HG02798 (cell line): Measurements from ENCODE around the gene ZNF546.
"Not testable (repeated sequence)": the region's sequence is repeated elsewhere in the genome, so short reads cannot be mapped to it uniquely, and the experiment has no call there.

ENCODE experiments used
- ATAC-seq: cut with Tn5 transposase; IDR thresholded peaks from one replicate; pipeline ENCODE4 v1.9.1; 2021; ENCODE audit warnings: mild to moderate bottlenecking; ENCODE audit not compliant: unreplicated experiment, poor library complexity

Gene ZNF546

DNA sequence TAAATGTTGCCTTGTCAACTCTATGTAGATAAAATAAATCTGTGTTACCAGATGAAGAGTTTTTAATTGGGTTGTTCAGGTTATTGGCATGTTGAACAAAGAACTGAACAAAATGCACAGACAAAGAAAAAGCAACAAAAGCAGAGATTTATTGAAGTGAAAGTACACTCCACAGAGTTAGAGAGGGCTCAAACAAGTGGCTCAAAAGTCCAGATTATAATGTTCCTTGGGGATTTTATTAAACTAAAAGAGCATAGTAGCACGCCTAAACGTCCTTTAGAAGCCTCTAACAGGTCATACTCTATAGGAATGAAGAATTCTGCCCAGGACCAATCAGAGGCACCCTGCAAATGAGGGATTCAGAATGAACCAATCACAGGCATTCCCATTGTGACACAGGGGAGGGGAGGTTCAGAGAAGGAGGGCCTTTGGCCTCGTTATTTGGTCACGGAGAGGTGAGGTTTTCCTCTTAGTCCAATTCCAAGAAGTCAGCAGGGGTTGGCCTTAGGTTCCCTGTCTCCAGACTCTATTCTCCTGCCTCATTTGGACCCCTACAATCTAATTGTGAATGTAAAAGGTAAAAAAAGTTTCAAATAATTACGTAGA lies 13.1 kb upstream of the ZNF546 start:
- ATAC-seq: no peak

DNA sequence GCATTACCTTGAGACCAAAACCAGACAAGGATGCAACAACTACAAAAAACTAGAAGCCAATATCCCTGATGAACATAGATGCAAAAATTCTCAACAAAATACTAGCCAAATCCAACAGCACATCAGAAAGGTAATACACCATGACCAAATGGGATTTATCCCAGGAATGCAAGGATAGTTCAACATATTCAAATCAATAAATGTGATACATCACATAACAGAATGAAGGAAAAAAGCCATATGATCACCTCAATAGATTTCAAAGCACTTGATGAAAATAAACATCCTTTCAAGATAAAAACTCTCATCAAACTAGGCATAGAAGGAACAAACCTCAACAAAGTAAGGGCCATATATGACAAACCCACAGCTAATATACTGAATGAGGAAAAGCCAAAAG lies 10.2 kb upstream of the ZNF546 start:
- ATAC-seq: no peak

DNA sequence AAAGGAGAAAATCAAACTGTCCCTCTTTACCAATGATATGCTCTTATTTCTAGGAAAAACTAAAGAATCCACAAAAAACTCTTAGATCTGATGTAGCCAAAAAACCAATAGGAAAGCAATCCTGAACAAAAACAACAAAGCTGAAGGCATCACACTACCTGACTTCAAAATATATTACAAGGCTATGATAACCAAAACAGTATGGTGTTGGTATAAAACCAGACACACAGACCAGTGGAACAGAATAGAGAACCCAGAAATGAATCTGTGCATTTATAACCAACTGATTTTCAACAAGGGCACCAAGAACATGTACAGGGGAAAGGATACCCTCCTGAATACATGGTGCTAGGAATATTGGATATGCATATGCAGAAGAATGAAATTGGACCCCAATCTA lies 9.7 kb upstream of the ZNF546 start:
- ATAC-seq: no peak

DNA sequence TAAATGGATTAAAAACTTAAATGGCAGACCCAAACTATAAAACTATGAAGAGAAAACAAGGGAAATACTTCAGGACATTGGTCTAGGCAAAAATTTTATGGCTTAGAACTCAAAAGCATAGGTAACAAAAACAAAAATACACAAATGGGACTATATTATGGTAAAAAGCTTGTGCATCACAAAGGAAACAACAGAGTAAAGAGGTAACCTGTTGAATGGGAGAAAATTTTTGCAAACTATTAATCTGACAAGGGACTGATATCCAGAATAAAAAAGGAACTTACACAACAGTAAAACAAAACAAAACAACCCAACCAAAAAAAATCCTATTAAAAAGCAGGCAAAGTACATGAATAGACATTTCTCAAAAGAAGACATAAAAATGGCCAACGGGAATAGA lies 9.3 kb upstream of the ZNF546 start:
- no peak for ATAC-seq

DNA sequence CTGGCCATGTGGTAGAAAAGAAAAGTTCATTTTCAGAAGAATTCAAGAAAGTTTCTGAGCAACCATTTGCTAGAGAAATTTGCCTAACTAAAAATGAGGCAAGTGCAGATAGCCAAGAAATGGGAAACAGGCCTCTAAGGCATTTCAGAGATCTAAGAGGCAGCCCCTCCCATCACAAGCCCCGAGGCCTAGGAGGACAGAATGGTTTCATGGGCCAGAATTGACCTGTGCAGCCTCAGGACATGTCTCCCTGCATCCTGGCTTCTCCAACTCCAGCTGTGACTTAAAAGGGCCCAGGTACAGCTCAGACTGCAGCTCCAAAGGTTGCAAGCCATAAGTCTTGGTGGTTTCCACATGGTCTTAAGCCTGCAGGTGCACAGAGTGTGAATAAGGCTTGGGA lies 3.3 kb upstream of the ZNF546 start:
- ATAC-seq: no peak

DNA sequence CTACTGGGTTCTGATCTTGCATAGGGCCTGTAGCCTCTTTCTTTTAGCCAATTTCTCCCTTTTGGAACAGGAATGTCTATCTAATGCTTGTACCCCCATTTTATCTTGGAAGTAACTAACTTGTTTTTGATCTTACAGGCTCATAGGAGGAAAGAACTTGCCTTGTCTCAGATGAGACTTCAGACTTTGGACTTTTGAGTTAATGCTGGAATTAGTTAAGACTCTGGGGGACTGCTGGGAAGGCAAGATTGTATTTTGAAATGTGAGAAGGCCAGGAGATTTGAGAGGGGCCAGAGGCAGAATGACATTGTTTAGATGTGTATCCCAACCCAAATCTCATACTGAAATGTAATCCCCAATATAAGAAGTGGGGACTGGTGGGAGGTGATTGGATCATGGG lies 2.5 kb upstream of the ZNF546 start:
- ATAC-seq: no peak

DNA sequence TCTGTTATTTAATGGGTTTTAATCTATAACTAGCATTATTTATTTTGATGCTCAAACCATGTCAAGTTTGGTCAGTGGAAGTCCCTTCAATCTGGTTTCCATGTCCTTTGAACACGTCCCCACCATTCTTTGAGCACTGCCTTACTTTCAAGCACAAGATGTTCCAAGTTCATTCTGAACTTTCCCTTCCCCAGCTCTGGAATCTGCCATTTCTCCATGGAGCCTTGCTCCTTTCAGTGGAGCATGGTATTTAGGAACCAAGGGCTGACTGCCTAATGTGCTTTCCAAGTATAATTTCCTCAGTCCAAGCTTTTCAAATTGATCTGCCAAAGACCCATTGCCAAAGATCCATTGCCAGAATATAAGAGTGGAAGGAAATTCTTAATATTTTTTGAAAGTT lies 1.1 kb upstream of the ZNF546 start:
- no peak for ATAC-seq

GRCh38 chr19:39996218-39996810 lies 546 bp upstream of the ZNF546 start:
- ATAC-seq: no peak

GRCh38 chr19:39997638-39998216 lies 867 bp downstream of the ZNF546 start:
- ATAC-seq: no peak

DNA sequence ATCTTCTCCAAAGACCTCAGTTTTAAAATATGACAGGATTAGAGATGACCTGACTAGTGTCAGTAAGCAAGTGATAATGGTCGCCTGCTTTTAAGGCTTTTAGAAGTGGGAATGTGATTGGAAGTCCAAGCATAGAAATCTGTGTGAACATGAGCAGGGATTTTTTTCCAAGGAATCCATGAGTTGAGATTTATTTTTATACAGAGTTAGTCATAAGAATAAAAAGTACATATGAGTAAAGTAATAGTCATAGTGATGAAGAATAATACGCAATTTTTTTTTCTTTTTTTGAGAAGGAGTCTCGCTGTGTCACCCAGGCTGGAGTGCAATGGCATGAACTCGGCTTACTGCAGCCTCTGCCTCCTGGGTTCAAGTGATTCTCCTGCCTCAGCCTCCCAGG lies 1.6 kb downstream of the ZNF546 start:
- ATAC-seq: no peak

- ATAC-seq: no peak
Measured at GRCh38 chr19:40005691-40006272, 8.9 kb downstream of the ZNF546 start.

- no peak for ATAC-seq
Measured at GRCh38 chr19:40006273-40006691, 9.4 kb downstream of the ZNF546 start.

GRCh38 chr19:40009674-40010073 lies 12.8 kb downstream of the ZNF546 start:
- ATAC-seq: no peak

- ATAC-seq: no peak
Measured at GRCh38 chr19:40013991-40014390, 17.1 kb downstream of the ZNF546 start.

DNA sequence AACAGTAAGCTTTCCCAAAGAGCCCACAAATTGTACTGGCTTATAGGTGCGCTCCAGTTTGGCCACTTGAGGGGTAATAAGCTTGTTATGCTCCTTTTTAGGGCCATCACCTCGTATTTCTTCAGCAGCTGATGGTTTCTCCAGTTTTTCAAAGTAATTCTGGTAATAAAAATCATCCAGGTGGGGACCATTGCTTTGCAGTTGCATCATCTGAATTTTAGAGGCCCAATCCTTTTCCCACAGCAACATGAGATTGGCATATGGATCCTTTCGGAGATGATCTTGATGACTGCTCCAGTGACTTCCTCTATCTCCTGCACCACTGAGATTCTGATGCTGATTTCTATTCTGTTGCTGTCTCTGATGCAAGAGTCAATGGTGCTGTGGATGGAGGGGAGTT lies 27.1 kb downstream of the ZNF546 start:
- no peak for ATAC-seq

DNA sequence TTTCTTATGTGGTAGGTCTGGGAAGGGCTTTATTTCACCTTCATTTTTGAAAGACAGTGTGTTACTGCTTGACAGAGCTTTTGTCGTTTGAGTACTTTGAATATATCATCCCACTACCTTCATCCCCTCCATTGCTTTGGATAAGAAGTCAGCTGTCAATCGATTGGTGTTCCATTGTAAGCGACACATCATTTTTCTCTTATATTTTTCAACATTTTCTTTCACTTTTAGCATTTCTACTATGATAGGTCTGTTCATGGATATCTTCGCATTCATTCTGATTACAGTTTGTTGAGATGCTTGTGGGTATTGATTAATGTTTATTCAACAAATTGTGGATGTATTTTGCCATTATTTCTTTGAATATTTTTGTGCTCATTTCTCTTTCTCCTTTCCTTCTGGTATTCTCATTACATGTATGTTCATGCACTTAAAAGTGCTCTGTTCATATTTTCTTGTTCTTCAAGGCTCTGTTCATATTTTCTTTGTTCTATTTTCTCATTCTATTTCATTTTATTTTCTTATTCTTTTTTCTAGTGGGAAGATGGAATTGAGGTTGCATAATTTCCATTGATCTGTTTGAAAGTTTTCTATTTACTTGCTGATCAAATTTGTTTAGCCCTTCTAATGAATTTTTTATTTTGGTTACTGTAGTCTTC lies 29.2 kb downstream of the ZNF546 start:
- no peak for ATAC-seq

GRCh38 chr19:40026597-40026970 lies 29.7 kb downstream of the ZNF546 start:
- ATAC-seq: no peak

- no peak for ATAC-seq
Measured at GRCh38 chr19:40033989-40034560, 37.2 kb downstream of the ZNF546 start.

GRCh38 chr19:40035996-40036395 lies 39.1 kb downstream of the ZNF546 start:
- no peak for ATAC-seq

- not testable (repeated sequence) for ATAC-seq
Measured at GRCh38 chr19:40038047-40038446, 41.2 kb downstream of the ZNF546 start.

GRCh38 chr19:40041718-40042117 lies 44.9 kb downstream of the ZNF546 start:
- not testable (repeated sequence) for ATAC-seq
